NCI-H1436 treated with DMSO at 0.1 percent for 48 hours (cell line): ENCODE data around the gene SLFN13.
"Not testable (repeated sequence)": the region's sequence is repeated elsewhere in the genome, so short reads cannot be mapped to it uniquely, and the experiment has no call there.

Source experiments
- DNase-seq: peaks from one replicate; lab custom pipeline; 2025; lab: John Stamatoyannopoulos, UW

SLFN13 gene

GRCh38 chr17:35433075-35433894, 15.3 kb downstream of the SLFN13 start:
- DNase-seq, result no peak

GRCh38 chr17:35432176-35433074, 16.1 kb downstream of the SLFN13 start, which contains the start of gene SLFN12:
Gene SLFN12, minus strand, starts transcription at chr17:35432500. Its CDS starts 9,472 bp downstream, at chr17:35423028.
- no peak for DNase-seq

- no peak for DNase-seq
Measured at GRCh38 chr17:35429702-35430101, 18.9 kb downstream of the SLFN13 start.

GRCh38 chr17:35428229-35428628, 20.3 kb downstream of the SLFN13 start:
- DNase-seq, result no peak

GRCh38 chr17:35423761-35424160, 24.8 kb downstream of the SLFN13 start:
- DNase-seq, result no peak

GRCh38 chr17:35421069-35421468, 27.5 kb downstream of the SLFN13 start:
- not testable (repeated sequence) for DNase-seq

- DNase-seq, result no peak
Measured at GRCh38 chr17:35416659-35417058, 31.9 kb downstream of the SLFN13 start.

GRCh38 chr17:35414707-35415106, 33.9 kb downstream of the SLFN13 start:
- DNase-seq, result not testable (repeated sequence)

- no peak for DNase-seq
Measured at GRCh38 chr17:35414247-35414646, 34.3 kb downstream of the SLFN13 start.

GRCh38 chr17:35407531-35407930, 41.0 kb downstream of the SLFN13 start:
- DNase-seq, result no peak

- no peak for DNase-seq
Measured at GRCh38 chr17:35406568-35406967, 42.0 kb downstream of the SLFN13 start.

- DNase-seq, result no peak
Measured at GRCh38 chr17:35404360-35404759, 44.2 kb downstream of the SLFN13 start.

GRCh38 chr17:35393783-35394182, 54.8 kb downstream of the SLFN13 start:
- DNase-seq, result not testable (repeated sequence)

- no peak for DNase-seq
Measured at GRCh38 chr17:35390663-35391062, 57.9 kb downstream of the SLFN13 start.

GRCh38 chr17:35390156-35390555, 58.4 kb downstream of the SLFN13 start:
- no peak for DNase-seq

GRCh38 chr17:35387496-35387895, 61.1 kb downstream of the SLFN13 start:
- DNase-seq, result no peak
